Activated T-cell treated with anti-CD3 and anti-CD28 coated beads, Interleukin-2, amount 50 U/mL, for 1 hour (primary cell): ENCODE results near the gene PDYN.

ENCODE experiments used
- DNase-seq: peaks from one replicate; pipeline ENCODE4 v3.0.0-alpha.2; 2020

Gene PDYN

GRCh38 chr20:1949347-1950100 lies 44.3 kb downstream of the PDYN start:
- DNase-seq = no peak

- DNase-seq = no peak
Measured at GRCh38 chr20:1947535-1947846, 46.4 kb downstream of the PDYN start.

- no peak for DNase-seq
Measured at GRCh38 chr20:1946762-1947534, 46.9 kb downstream of the PDYN start.

- DNase-seq = no peak
Measured at GRCh38 chr20:1946442-1946761, 47.5 kb downstream of the PDYN start.

- DNase-seq = no peak
Measured at GRCh38 chr20:1945660-1946059, 48.2 kb downstream of the PDYN start.

- DNase-seq = no peak
Measured at GRCh38 chr20:1945134-1945618, 48.7 kb downstream of the PDYN start.

GRCh38 chr20:1944345-1945091 lies 49.3 kb downstream of the PDYN start:
- DNase-seq = no peak

- no peak for DNase-seq
Measured at GRCh38 chr20:1943275-1944002, 50.4 kb downstream of the PDYN start.

GRCh38 chr20:1942486-1943274 lies 51.2 kb downstream of the PDYN start:
- no peak for DNase-seq

- no peak for DNase-seq
Measured at GRCh38 chr20:1942061-1942460, 51.8 kb downstream of the PDYN start.

GRCh38 chr20:1941226-1941625 lies 52.6 kb downstream of the PDYN start:
- no peak for DNase-seq

GRCh38 chr20:1940581-1940980 lies 53.3 kb downstream of the PDYN start:
- no peak for DNase-seq

- no peak for DNase-seq
Measured at GRCh38 chr20:1939270-1939595, 54.6 kb downstream of the PDYN start.

GRCh38 chr20:1938464-1939269 lies 55.2 kb downstream of the PDYN start:
- no peak for DNase-seq

GRCh38 chr20:1937316-1937976 lies 56.4 kb downstream of the PDYN start:
- DNase-seq = no peak

- no peak for DNase-seq
Measured at GRCh38 chr20:1935696-1936366, 58.0 kb downstream of the PDYN start.

- no peak for DNase-seq
Measured at GRCh38 chr20:1934721-1935573, 58.9 kb downstream of the PDYN start.

- no peak for DNase-seq
Measured at GRCh38 chr20:1934156-1934555, 59.7 kb downstream of the PDYN start.

GRCh38 chr20:1933465-1933870 lies 60.4 kb downstream of the PDYN start:
- DNase-seq = no peak
